HG03378 (cell line): ENCODE measurements around the gene PRKG1.

Experiments used
- ATAC-seq: cut with Tn5 transposase; IDR thresholded peaks from one replicate; pipeline ENCODE4 v1.9.1; 2021; ENCODE audit warnings: mild to moderate bottlenecking, moderate library complexity; ENCODE audit not compliant: unreplicated experiment

PRKG1 gene

DNA sequence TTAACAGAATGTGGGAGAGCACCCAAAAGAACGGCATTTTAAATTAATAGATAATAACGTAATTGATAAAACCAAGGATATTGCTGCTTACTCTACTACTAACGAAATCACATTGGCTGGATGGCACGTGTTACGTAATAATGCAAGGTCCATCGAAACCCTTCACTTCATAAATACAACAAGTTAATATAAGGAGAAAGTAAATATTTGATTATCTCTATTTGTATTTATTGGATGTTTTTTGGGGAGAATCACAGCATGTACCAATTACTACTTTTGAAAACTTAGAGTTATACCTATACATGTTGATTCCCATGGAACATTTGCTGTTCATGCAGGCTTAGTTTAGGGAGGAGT is 1.6 kb downstream of the PRKG1 start:
- no peak for ATAC-seq

DNA sequence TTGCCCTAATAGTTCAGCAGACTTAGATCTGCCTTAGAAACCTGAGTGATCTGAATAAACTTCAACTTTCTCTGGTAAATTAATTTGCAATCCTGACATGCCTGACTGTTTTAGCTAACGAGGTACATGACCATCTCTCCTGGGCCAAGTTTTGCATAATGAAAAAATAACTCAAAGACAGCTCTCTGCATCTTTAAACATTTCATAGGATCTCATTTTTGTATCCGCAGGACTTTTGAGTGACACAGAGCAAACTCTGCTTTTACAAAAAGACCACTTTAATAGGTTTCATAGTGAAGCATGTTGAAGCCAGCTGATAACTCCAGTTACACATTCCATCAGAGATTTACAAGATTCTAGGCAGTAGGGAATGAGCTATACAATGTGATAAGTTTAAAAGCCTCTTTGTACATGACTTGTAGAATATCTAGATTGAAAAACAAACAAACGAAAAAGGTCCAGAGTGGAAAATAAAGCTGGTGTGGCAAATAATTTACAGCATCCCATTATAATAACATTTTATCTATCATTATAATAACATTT is 2.1 kb downstream of the PRKG1 start:
- no peak for ATAC-seq

DNA sequence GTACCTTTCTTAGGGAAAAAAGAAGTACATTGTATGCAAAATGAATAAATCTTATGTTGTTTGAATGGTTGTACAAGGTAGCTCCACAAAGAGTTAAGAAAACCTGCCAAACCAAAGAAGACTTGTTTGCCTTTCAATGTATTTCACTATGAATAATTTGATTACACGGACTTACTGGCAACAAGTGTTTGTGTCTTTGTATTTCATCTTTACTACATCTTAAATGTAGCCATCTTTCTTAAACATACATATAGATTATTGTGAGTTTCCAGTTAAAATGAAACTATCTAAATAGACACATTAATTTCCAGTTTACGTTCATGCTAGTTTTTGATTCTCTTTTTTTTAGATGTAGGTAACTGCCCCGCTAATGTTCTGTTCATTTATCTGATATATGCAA is 2.8 kb downstream of the PRKG1 start:
- no peak for ATAC-seq

DNA sequence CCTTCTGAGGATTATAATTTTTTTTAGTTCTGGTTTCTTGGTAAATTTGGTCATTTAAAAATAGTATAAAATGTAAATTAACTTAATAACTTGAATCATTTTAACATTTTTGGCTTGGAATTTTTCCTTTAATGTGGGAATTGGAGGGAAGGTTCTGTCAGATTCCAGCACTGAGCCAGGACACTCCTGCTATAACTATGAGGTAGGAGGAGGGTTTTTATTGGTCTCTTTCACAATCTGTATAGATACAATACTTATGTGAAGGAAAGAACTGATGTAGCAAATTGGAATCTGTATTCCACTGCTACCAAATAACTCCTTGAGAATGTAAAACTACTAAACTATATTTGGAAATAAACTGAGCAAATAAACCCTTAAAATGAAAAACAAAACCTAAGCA is 3.2 kb downstream of the PRKG1 start:
- ATAC-seq, result no peak

DNA sequence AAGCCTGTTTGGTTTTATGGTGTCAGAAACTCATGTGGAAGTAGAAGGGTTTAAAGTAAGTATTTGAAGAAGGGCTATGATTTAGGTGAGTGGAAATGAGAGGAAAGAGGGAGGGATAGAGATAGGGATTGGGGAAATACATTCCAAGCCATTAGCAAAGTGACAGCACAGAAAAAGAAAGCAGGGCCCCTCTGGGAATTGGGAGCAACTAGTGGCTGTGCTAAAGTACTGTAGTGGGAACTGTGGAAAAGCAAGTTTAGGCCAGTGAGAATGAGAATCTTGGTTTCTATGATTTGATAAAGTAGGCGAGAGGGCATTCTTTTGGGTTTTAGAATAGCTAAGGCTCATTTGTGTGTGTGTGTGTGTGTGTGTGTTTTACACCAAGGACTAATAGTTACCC is 5.0 kb downstream of the PRKG1 start:
- no peak for ATAC-seq

DNA sequence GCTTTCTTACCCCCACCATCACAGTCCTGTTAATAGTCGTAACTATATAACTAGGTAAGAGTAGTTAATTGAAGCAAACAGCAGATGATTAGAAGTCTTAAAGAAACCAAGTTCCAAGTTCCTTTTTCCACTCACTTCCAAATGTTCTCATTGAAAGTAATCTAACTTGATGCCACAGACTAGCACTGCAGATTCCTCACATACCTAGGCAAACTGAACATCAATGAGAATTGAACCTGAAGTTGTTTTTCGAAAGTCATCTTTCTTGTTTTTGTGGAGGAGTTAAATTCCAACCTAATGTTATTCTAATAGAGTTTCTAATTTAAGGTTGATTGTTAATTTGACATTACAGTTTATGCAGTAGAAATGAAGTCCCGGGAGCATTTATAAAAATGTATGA is 5.5 kb downstream of the PRKG1 start:
- ATAC-seq, result no peak

DNA sequence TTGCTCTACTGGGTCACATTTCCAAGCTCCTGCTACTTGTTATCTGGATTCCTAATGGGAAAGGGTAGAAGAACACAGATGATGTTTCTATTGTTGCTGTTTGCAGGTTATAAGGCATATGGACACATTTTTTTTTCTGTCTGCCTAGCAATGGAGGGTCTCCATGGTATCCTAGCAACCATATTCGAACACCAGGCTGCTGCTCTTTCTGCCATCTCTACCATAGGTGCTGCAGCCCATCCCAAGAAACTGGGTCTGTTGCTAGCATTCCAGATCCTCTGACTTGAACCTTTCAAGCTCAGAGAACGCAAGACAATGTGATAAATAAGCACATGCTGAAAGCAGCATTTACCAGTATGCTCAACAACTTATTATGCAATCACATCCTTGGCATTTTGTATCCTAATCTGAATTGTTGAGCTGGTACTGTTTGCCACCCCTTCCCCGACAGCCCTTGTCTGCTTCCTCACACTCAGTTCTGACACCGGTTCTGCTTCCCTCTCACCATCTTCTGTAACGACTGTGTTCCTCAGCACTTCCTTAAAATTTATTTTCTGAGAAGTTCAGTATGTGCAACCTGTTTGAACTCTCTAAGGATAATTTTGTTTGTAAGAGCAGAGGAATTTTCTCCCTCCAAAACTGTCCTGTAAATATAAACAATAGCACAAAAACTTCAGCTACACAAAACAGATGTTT is 6.2 kb downstream of the PRKG1 start:
- ATAC-seq, result no peak

DNA sequence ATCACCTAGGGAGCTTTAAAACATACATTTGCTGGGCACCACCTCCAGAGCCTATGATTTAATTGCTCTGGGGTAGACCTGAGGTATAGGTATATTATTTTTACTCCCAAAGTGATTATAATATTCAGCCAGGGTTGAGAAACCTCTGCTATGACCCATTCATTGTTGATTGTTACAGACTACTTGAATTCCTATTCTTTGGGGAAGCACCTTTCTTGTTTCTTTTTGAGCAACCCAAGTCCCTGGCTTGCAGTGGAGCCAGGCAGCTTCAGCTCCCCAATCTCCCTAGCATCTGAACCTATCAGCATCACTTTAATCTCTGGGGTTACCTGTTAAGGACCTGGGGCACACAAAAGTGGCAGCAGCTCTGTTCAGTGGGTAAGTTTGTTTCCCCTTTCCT is 8.6 kb downstream of the PRKG1 start:
- peak; percentile 84 for ATAC-seq

DNA sequence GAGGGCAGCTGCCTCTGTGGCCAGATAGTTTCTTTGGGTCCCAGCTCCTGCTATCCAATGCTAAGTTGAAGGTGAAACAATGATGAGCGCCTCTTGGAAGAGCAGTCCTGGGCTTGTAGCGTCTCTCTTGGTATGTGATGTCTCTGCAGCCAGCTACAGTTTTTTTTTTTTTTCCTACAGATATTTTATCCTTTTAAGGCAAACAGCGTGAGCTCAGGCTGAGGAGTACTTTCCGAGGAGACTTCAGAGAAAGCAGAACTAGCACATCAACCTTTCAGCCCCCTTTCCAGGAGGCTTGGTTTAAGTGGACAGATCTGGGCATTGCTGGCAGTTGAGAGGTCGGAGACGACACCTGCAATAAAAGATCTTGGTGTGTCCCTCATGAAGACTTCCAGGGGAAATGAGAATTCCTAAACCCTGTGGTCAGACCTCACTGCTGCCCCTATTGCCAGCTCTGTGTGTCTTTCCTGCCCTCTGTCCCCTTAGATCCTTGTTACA is 9.1 kb downstream of the PRKG1 start:
- ATAC-seq, result no peak

DNA sequence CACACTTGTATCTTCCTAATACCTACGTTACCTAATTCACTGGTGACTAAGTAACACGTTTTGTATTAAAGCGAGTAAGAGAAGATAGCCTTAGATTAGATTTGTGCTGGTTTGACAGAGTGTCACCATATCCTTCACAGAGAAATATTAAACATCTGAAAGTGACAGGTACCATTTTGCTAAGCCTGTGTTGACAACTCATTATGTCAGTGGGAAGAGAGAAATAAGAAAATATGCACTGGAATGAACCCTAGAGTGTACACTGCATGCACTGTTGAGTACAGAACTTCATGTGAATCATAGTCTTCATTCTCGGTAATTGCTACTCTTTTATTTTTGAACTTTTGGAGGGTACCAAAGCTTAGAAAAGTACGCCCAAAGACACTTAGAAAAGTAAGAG is 10.9 kb downstream of the PRKG1 start:
- ATAC-seq, result no peak

DNA sequence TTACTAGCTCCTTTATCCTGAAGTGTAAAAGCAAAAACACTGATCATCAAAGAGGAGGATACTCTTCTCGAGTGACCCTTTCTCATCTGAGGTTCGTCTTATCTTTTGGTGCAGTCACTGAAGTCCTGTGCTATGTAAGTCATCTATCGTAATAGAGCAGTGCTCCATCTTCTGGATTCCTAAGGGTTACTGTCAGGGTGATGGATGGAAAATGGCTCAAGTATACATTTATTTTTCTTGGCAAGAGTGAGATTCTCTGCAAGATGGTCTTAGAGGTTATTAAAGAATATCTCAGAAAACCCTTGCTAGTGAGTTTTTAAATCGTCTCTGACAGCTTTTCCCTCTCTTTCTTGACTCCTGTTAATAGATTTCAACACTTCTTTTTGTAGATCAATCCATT is 12.4 kb downstream of the PRKG1 start:
- ATAC-seq, result no peak

DNA sequence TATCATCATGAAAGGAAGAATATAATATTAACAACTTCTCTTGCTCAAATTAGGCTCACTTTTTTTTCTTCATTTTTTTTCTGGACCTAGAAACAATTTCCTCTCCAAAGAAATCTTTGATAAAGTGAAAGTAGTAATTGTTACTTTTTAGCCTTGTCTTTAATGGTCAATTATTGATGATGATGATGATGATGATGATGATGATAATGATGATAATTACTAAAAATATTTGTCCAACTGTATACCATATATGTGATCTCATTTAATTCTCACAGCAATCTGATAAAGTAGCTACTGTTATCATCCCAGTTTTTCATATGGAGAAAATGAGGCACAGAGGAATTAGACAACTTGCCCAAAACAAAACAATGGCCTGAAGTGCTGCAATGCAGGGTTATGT is 12.8 kb downstream of the PRKG1 start:
- ATAC-seq, result no peak

DNA sequence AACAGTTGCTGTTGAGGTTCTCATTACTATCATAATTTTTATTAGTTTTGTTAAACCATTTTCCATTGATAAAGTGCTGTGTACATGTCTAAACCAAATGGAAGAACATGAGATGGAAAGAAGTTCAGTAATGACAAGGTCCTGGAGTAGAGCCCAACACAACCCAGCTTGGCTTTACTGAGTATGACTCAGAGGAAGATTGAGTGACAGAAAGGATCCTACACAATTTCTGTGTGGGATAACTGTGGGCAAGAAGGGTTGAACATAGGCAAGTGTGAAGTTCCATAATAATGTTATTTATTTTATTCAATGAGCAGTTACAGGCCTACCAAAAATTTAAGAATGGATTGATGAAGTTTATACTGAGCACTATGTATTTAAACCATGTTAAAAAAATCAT is 15.9 kb downstream of the PRKG1 start:
- no peak for ATAC-seq

DNA sequence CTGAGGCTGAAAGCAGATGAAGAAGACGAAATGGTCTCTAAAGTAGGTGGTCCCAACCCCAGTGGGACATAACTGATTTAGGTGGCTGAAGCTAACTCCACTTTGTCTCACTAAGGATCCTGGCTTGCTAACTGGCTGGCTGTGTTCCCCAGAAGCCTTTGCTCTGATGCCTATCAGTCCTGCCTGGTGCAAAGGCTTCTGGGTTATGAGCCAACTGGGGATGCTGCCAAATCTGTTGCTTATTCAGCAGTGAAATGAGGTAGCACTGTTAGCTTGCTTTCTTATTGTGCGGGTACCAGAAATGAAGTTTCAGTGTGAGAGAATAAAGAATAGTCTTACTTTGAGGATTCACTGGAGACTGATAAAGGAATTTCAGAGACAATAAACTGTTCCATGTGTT is 18.1 kb downstream of the PRKG1 start:
- no peak for ATAC-seq

DNA sequence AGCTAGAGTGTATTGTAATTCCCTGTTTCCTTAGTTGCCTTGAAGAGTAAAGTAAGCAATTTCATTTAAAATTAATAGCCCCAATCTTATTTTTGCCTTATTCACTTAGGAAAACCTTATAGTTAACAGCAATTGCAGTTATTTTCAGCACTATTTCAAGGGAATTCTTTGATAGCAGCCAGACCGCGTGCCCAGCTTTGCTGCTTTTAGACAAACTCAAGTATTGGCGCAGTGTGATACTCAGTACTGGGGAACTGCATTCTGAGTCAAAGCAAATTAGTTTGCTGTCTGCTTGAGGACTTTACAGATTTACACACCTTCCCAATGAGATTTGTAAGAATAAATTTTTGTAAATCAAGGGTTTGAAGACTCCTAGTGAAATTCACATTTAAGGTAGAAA is 21.2 kb downstream of the PRKG1 start:
- no peak for ATAC-seq

DNA sequence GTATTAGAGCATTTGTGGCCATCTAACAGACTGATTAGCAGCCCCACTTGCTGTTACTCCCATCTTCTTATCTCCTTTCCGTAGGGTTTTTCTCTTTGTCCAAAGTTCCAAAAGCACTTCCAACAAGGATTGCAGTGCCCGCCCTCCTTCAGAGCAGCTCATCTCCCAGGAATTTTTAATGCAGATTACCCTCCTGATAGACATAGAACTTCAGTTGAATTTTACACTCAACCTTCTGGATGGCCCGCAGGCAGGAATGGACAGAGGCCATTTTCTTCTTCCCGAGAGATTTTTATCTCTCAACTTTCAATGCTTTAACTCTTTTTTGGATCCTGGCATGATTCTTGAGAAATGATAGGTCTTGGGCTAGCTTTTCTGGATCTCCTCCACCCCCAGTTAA is 23.3 kb downstream of the PRKG1 start:
- no peak for ATAC-seq

DNA sequence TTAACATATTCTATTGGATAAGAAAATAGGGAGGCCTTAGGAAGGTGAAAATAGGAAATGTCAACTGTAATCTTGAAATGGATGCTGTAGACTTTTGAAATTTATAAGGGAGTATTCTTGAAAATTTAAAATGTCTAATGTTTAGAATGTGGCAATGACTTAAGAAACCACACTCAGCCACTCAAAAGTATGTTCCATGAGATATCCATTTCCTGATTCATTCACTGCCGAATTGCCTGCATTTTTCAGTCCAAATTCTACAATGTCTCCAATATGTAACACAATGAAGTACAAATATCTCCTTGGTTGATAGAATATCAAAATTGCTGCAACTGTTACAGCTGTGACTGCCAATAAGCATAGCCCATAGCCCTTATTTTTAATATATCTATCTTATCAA is 25.9 kb downstream of the PRKG1 start:
- no peak for ATAC-seq

DNA sequence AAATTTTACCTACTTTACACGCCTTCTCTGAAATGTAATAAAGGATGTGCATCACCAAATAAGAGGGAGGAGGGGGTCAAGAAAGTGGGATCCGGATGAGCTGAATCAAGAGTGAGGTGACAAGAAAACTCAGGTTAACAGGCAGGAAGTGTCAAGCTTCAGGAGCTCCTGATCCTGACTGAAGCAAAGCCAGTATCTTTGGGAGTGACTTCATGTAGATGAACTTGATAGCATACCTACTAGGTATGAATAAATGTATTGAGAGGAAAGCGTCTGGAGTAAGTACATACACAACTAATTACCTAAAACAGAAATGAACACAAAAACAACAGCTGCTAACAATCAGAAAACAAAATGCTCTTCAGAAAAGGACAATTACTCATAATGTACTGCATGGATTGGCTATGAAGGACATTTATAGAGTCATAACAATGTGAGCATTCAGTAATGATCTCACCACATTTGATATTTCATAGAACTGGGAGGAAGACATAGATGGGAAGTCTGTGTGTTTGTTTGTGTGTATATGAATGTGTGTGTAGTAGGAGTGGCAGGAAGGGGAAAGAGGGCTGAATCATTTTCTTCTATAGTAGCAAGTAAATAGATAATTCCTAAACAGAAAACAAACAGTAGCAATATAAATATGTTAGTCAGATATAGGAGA is 29.4 kb downstream of the PRKG1 start:
- ATAC-seq, result no peak

DNA sequence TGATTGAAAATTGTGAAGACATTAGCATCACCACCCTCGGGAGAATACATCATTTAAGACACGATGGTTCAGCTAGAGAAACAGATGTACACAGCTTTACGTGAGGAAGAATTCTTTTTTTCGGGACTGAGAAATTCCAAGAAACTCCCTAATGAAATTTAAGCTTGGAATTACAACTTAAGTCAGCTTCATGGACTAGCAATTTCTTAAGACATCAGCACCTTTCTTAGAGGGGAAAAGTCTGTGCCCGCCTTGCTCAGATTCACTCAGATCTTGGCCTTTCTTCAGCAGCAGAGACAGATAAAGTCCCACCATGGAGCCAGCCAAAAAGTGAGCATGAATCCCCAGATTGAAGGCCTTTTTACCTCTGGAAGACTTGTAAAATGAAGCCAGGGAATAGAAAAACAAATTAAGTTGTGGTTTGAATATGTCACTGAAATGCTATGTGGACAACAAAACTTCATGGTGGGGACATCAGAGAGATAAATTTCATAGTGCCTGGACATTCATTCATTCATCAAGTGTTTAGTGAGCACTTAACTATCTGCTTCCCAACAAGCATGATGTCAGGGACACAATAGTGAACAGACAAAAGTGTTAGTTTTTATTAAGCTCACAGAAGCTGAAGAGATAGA is 32.1 kb downstream of the PRKG1 start:
- no peak for ATAC-seq

DNA sequence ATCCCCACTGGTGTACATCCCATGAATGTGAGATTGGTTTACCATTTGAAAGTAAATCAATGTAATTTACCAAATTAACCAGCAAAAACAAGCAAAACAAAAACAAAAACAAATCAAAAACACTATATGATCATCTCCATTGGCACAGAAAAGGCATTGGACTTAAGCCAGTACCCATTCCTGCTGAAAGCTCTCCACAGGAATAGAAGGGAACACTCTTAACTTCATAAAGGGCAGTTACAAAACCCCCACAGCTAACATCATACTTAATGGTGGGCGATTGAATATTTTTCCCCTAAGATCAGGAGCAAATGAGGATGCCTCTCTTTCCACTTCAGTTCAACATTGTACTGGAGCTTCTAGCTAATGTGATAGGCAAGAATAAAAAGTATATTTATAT is 34.1 kb downstream of the PRKG1 start:
- no peak for ATAC-seq

DNA sequence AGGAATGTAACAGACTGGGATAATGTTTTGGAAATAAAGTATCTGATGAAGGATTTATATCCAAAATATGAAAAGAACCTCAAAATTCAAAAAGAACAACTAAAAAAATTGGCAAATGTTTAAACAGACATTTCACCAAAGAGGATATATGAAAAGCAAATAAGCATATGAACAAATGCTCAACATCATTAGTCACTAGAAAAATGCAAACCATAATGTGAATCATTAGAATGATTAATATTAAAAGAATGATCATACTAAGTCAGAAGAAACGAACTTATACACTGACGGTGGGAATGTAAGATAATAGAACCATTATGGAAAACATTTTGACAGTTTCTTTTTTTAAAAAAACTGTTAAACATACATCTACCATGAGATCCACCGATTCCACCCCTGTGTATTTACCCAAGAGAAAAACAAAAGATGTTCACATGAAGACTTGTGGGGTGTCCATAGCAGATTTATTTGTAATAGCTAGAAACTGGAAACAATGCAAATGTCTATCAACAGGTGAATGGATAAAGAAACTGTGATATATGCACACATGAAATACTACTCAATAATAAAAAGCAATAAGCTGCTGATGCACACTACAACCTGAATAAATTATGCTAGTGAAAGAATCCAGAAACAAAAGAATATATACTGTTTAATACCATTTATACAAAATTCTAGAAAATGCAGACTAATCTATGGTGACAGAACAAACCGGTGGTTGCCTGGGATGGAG is 35.7 kb downstream of the PRKG1 start:
- no peak for ATAC-seq
